ENCODE data around the gene MAN2A2.

The MAN2A2 gene

DNA sequence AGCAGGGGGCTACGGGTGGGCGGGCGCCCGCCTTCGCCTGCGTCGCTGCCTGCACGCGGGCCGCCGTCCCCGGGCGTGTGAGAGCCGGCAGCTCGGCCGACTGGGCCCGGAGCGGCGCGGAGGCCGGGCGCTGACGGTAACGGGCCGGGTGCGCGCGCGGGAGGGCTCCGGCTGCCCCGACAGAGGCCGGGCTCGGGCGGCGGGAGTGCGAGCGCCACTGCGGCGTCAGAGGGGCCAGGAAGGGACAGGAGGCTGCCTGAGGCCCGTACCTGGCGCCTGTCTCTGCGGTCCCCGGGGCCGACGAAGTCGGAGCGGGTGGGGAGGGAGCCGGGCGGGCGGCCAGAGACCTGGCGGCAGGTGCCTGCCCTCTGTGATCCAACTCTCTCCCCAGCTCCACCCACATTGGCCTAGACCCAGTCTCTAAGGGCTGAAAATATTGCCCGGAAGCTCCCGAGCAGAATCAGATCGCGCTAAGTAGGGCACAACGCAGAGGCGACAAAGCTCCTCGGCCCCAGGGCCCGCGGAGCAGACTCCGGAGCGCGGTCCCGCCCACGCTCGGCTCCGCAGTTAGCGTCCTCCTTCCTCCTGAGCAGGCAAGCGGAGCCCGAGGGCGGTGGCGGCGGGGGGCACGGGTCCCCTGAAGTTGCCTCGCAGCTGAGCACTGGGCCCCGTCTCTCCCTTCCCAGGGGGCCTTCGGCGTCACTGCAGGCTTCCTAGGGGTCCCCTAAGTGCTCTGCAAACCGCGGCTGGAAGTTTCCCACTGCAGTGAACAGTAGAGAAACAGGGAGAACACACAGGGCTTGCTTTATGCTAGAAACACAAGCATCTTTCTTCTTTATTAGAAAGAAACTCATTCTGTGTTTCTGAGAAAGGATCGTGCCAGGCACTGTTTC is at the start of gene MAN2A2:
MAN2A2 (plus strand) TSS at position 463 of the 893 bp plus-strand sequence. CDS start 906 bp downstream, outside the sequence.
- no peak for TF ChIP-seq CTCF (IDR thresholded peaks at IDR 0.05; ENCODE audit: insufficient read depth, missing control alignments)
- FAIRE-seq (no peak), DNase-seq (ENCODE audit: insufficient read length, low spot score) (peak; percentile 57)

- FAIRE-seq (no peak), DNase-seq (ENCODE audit: insufficient read length, low spot score) (no peak)
- no peak for TF ChIP-seq CTCF (IDR thresholded peaks at IDR 0.05; ENCODE audit: insufficient read depth, missing control alignments)
Measured at GRCh38 chr15:90855139-90855538, 48.0 kb upstream of the MAN2A2 start.

DNA sequence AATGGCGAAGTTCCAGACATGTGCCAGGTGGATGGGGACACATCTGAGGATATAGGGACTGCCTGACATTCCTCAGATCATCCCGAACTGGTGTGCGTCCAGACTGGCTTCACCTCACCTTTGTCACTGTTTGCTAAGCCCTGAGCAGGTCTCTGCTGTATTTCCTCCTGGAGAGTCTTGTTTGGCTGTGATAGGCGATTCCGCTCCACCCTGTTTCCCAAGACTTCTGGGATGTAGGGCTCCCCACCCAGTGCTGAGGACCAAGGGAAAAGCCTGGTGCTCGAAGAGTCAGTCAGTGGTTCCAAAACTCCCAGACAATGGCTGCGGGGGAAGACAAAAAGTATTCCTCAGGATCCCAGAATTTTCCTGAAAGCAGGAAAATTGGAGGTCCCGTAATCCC is 45.8 kb upstream of the MAN2A2 start:
- no peak for DNase-seq (ENCODE audit: insufficient read length, low spot score)
- no peak for FAIRE-seq
- no peak for TF ChIP-seq CTCF (IDR thresholded peaks at IDR 0.05; ENCODE audit: insufficient read depth, missing control alignments)

DNA sequence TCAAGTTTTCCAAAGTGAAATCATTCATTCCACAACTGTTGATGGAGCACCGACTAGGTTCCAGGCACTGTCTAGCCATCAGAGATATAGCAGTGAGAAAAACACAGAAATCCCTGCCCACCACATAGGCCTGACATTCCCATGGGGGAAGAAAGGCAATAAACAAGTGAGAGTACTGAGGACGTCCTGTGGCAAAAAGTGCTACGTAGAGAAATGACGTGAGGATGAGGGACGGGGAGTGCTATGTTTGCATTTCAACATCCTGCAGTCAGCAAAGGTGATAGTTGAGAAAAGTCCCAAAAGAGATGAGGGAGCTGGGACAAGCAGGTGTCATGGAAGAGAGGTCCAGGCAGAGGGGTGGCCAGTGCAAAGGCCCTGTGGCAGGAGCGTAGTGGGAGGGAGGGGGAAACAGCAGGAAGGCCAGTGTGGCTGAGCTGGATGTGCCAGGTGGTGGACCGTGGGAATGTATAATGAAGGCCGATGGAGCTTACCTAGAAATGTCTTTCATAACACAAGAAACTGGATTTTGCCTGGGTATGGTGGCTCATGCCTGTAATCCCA is 45.1 kb upstream of the MAN2A2 start:
- no peak for FAIRE-seq
- TF ChIP-seq CTCF (IDR thresholded peaks at IDR 0.05; ENCODE audit: insufficient read depth, missing control alignments) = no peak
- DNase-seq (ENCODE audit: insufficient read length, low spot score) = no peak

DNA sequence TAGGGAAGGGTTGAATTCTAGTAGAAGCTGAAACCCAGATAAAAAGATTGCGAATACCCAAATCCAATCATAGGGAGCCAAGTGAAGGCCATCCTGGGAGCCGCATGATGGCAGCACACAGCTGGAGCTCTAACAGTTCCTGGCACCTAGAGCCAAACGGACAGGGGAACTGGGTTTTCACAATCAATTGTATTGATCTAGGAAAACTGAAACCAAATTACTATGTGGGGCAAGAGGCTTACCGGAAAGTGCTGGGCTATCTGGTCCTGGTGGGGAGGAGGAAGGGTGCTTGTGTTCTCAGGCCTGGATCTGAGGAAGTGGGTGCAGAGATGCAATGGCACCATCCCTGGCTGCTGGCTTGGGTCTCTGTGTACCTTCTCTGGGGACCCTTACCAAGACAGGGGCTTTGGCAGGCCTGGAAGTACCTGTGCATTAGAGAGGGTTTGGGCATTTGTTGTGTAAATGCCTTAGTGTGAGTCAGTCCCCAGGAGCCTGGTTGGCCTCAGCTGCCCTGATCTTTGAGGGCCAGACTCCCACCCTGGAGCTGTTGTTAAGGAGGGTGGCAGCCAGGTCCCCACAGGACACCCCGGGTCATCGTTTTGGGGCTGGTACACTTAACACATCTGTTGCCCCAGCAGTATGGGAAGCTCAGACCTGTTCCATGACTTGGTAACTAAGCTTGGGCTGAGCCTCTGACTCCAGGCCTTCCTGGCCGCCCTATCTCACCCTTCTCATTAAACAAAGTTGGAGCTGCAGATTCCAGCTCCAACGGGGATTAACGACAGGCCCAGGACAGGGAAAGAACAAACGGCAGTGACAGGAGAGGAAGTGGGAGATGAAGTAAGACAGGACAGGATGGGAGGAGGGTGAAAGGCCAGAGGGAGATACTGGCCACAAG is 43.6 kb upstream of the MAN2A2 start:
- no peak for TF ChIP-seq CTCF (IDR thresholded peaks at IDR 0.05; ENCODE audit: insufficient read depth, missing control alignments)
- FAIRE-seq = no peak
- no peak for DNase-seq (ENCODE audit: insufficient read length, low spot score)

- TF ChIP-seq CTCF (IDR thresholded peaks at IDR 0.05; ENCODE audit: insufficient read depth, missing control alignments) = no peak
- FAIRE-seq (no peak), DNase-seq (ENCODE audit: insufficient read length, low spot score) (no peak)
Measured at GRCh38 chr15:90860450-90860849, 42.7 kb upstream of the MAN2A2 start.

Data from D721Med (cell line).